Fibroblast of the aortic adventitia (primary cell): ENCODE results near the gene FGFR2. TPM values are rescaled to one million over a fixed set of nuclear protein-coding genes. Genes with fewer than 3 reads are reported as not detected.

Source experiments
- DNase-seq: peaks from one replicate; pipeline ENCODE4 v3.0.0-alpha.2; 2010; ENCODE audit warnings: low read depth
- H3K4me3 ChIP-seq: 2 replicates; pipeline ENCODE4 v1.5.1; 2011; ENCODE audit warnings: low read depth, mild to moderate bottlenecking, control low read depth, low read length, moderate library complexity
- CTCF ChIP-seq: IDR thresholded peaks from 2 replicates; pipeline ENCODE4 v1.5.1; 2011; ENCODE audit warnings: mild to moderate bottlenecking, low read length, control low read depth, inconsistent platforms; ENCODE audit not compliant: insufficient read depth
- total RNA-seq: library from RNA; depleted of rRNA; stranded (reverse); fragments of >200 nt; gene quantifications from 2 replicates; pipeline ENCODE4 v1.2.3, GENCODE V29; 2012; ENCODE audit warnings: low replicate concordance

Gene FGFR2
- total RNA-seq, 1 donor, result not detected

GRCh38 chr10:121500701-121501332, 97.4 kb downstream of the FGFR2 start:
- DNase-seq, result no peak
- TF ChIP-seq CTCF, result no peak
- H3K4me3 ChIP-seq, result no peak overlapping the region

- no peak for DNase-seq
- TF ChIP-seq CTCF, result no peak
- H3K4me3 ChIP-seq, result no peak overlapping the region
Observed at GRCh38 chr10:121497513-121498470, 100.5 kb downstream of the FGFR2 start.

- TF ChIP-seq CTCF, result no peak
- DNase-seq, result no peak
- no peak overlapping the region for H3K4me3 ChIP-seq
Observed at GRCh38 chr10:121495719-121496118, 102.5 kb downstream of the FGFR2 start.

- H3K4me3 ChIP-seq, result no peak overlapping the region
- TF ChIP-seq CTCF, result no peak
- no peak for DNase-seq
Observed at GRCh38 chr10:121494296-121494695, 103.9 kb downstream of the FGFR2 start.

GRCh38 chr10:121493521-121493920, 104.7 kb downstream of the FGFR2 start:
- no peak for DNase-seq
- H3K4me3 ChIP-seq, result no peak overlapping the region
- TF ChIP-seq CTCF, result no peak

- TF ChIP-seq CTCF, result no peak
- no peak for DNase-seq
- H3K4me3 ChIP-seq, result no peak overlapping the region
Observed at GRCh38 chr10:121490871-121491519, 107.2 kb downstream of the FGFR2 start.
